Liver (tissue), 9 donors: Measurements from ENCODE around the gene ZNF213. TPM values are rescaled to one million over a fixed set of nuclear protein-coding genes. Genes with fewer than 3 reads are reported as not detected.
A peak's percentile ranks its signal among the peaks of the same experiment; 100 is the strongest.

Experiments used
- DNase-seq: peaks from one replicate; pipeline ENCODE4 v3.0.0-alpha.2; 2017; ENCODE audit warnings: low spot score
- H3K27ac ChIP-seq, 2 donors: one replicate each; pipeline ENCODE4 v1.7.0; 2013; ENCODE audit warnings: inconsistent platforms in 2 of 2, low read length in 2 of 2, control low read depth in 1 of 2, low read depth in 1 of 2, mild to moderate bottlenecking in 1 of 2
- H3K27me3 ChIP-seq, 4 donors: one replicate each; pipeline versions ENCODE4 v1.6.1 to v1.7.0; 2013; ENCODE audit warnings: low read length in 3 of 4, inconsistent platforms in 1 of 4, mild to moderate bottlenecking in 1 of 4, moderate library complexity in 1 of 4; ENCODE audit not compliant: control insufficient read depth in 4 of 4, insufficient read depth in 4 of 4
- H3K36me3 ChIP-seq, 4 donors: one replicate each; pipeline versions ENCODE4 v1.6.1 to v1.7.0; 2013; ENCODE audit warnings: low read length in 3 of 4, mild to moderate bottlenecking in 3 of 4, low read depth in 1 of 4, moderate library complexity in 1 of 4; ENCODE audit not compliant: control insufficient read depth in 4 of 4, insufficient read depth in 3 of 4
- H3K4me1 ChIP-seq, 4 donors: one replicate each; pipeline versions ENCODE4 v1.6.1 to v1.7.0; 2013; ENCODE audit warnings: low read length in 3 of 4, mild to moderate bottlenecking in 3 of 4, moderate library complexity in 1 of 4; ENCODE audit not compliant: control insufficient read depth in 4 of 4, insufficient read depth in 4 of 4
- H3K4me3 ChIP-seq, 3 donors: one replicate each; pipeline versions ENCODE4 v1.6.1 to v1.7.0; 2013; ENCODE audit warnings: low read length in 3 of 3, control low read depth in 1 of 3, low read depth in 1 of 3, mild to moderate bottlenecking in 1 of 3
- H3K9ac ChIP-seq, 2 donors: one replicate each; pipeline ENCODE4 v1.7.0; 2013; ENCODE audit warnings: low read length in 2 of 2, mild to moderate bottlenecking in 2 of 2, moderate library complexity in 2 of 2, control low read depth in 1 of 2, low read depth in 1 of 2
- H3K9me3 ChIP-seq, 4 donors: one replicate each; pipeline versions ENCODE4 v1.6.1 to v1.7.0; 2013; ENCODE audit warnings: low read length in 3 of 4; ENCODE audit not compliant: control insufficient read depth in 4 of 4
- ATF3 ChIP-seq: IDR thresholded peaks from 2 replicates; pipeline ENCODE4 v1.6.1; 2016; ENCODE audit warnings: antibody characterized with exemption
- CTCF ChIP-seq: fragments of 150-350 bp; IDR thresholded peaks from 2 replicates; pipeline ENCODE4 v1.5.1; 2017; ENCODE audit warnings: improper control_type of control experiment, low read depth, low read length; ENCODE audit not compliant: missing input control
- EGR1 ChIP-seq, 2 donors: IDR thresholded peaks; 2 replicates each; pipeline ENCODE4 v1.6.1; 2016 to 2018; ENCODE audit warnings: antibody characterized with exemption in 2 of 2, low read depth in 2 of 2
- FOXA1 ChIP-seq: IDR thresholded peaks from 2 replicates; pipeline ENCODE4 v1.6.1; 2016; ENCODE audit warnings: antibody characterized with exemption
- FOXA2 ChIP-seq: IDR thresholded peaks from 2 replicates; pipeline ENCODE4 v1.6.1; 2016; ENCODE audit warnings: antibody characterized with exemption
- GABPA ChIP-seq, 2 donors: IDR thresholded peaks in 1 of 2; conservative IDR thresholded peaks in 1 of 2; 2 replicates each; pipeline ENCODE4 v1.6.1; 2016; ENCODE audit warnings: antibody characterized with exemption in 2 of 2, mild to moderate bottlenecking in 1 of 2, moderate library complexity in 1 of 2
- HNF4A ChIP-seq, 2 donors: conservative IDR thresholded peaks; 2 replicates each; pipeline ENCODE4 v1.6.1; 2016; ENCODE audit warnings: antibody characterized with exemption in 2 of 2, mild to moderate bottlenecking in 2 of 2
- JUND ChIP-seq, 2 donors: IDR thresholded peaks; 2 replicates each; pipeline ENCODE4 v1.6.1; 2016; ENCODE audit warnings: antibody characterized with exemption in 2 of 2
- MAX ChIP-seq: IDR thresholded peaks from 2 replicates; pipeline ENCODE4 v1.6.1; 2016; ENCODE audit warnings: antibody characterized with exemption
- NR2F2 ChIP-seq: IDR thresholded peaks from 2 replicates; pipeline ENCODE4 v1.6.1; 2016; ENCODE audit warnings: antibody characterized with exemption
- RAD21 ChIP-seq, 2 donors: IDR thresholded peaks; 2 replicates each; pipeline ENCODE4 v1.6.1; 2016; ENCODE audit warnings: antibody characterized with exemption in 2 of 2, mild to moderate bottlenecking in 2 of 2
- REST ChIP-seq: IDR thresholded peaks from 2 replicates; pipeline ENCODE4 v1.6.1; 2016; ENCODE audit warnings: antibody characterized with exemption, mild to moderate bottlenecking
- RXRA ChIP-seq, 2 donors: IDR thresholded peaks; 2 replicates each; pipeline ENCODE4 v1.6.1; 2017 to 2018; ENCODE audit warnings: antibody characterized with exemption in 2 of 2, mild to moderate bottlenecking in 1 of 2
- YY1 ChIP-seq: IDR thresholded peaks from 2 replicates; pipeline ENCODE4 v1.6.1; 2016; ENCODE audit warnings: antibody characterized with exemption, mild to moderate bottlenecking
- ZBTB33 ChIP-seq: IDR thresholded peaks from 2 replicates; pipeline ENCODE4 v1.6.1; 2016; ENCODE audit warnings: antibody characterized with exemption
- WGBS: extraction: QIAGEN DNeasy Blood & Tissue Kit; methylation state at CpG from one replicate; pipeline ENCODE4 v1.1.7; 2013; 5-methylcytosine and 5-hydroxymethylcytosine counted together
- polyA plus RNA-seq, 2 donors: library from polyadenylated mRNA; stranded (reverse) in 1 of 2; unstranded in 1 of 2; fragments of 200-250 nt in 1 of 2; fragments of >200 nt in 1 of 2; fragmentation: Nextera tagmentation in 1 of 2; extraction: Ambion mirVana in 1 of 2; gene quantifications; one replicate each; pipeline versions ENCODE4 v1.2.1 to v1.2.3, GENCODE V29; 2013 to 2015
- total RNA-seq, 2 donors: library from RNA; depleted of rRNA; stranded (reverse); fragments of >200 nt; gene quantifications; one replicate each; pipeline ENCODE4 v1.2.3, GENCODE V29; 2014
- donor health status: healthy.
- donor health status: healthy.
- donor health status: healthy.
- donor health status: healthy.
- donor health status: healthy.

Gene ZNF213
- total and polyA plus RNA-seq, 4 donors: 0.56 to 4.5 (median 1.7) TPM

- TF ChIP-seq CTCF (no peak), YY1 (no peak), HNF4A (conservative IDR thresholded peaks at IDR 0.05) (no peak), MAX (no peak), ATF3 (no peak), FOXA2 (no peak), GABPA (IDR thresholded peaks at IDR 0.05 in 1 of 2, conservative IDR thresholded peaks at IDR 0.05 in 1 of 2) (no peak), EGR1 (IDR thresholded peaks at IDR 0.05; ENCODE audit: low read depth in 2 of 2) (no peak), REST (no peak), FOXA1 (no peak), ZBTB33 (no peak), JUND (IDR thresholded peaks at IDR 0.05) (no peak), RXRA (IDR thresholded peaks at IDR 0.05) (no peak), RAD21 (IDR thresholded peaks at IDR 0.05) (no peak), NR2F2 (no peak)
- peak overlapping the region; percentile 25 to 31 for H3K27ac ChIP-seq
- DNase-seq: no peak
Observed at GRCh38 chr16:3112881-3113574, 21.8 kb upstream of the ZNF213 start.

More at GRCh38 chr16:3112881-3113574, 21.8 kb upstream of the ZNF213 start:
- H3K27me3 ChIP-seq: no peaks in the 10 kb centered on the region
- H3K9me3 ChIP-seq: no peaks in the 10 kb centered on the region
- peak overlapping the region; percentile 8 to 96 for H3K9ac ChIP-seq
- H3K4me1 ChIP-seq: peaks cover 0 to 26% (median 18%) of the 10 kb centered on the region in 4 donors
- 31% methylated on average over 19 of the region's 19 CpGs for WGBS
- H3K4me3 ChIP-seq: peak overlapping the region; percentile 69 to 85 (median 83)
- peaks cover 0 to 7% (median 3%) of the 10 kb centered on the region in 4 donors for H3K36me3 ChIP-seq
